ENCODE measurements around the gene ATXN2L. TPM values are rescaled to one million over a fixed set of nuclear protein-coding genes. Genes with fewer than 3 reads are reported as not detected.
A peak's percentile ranks its signal among the peaks of the same experiment; 100 is the strongest.
"Not testable (repeated sequence)": the region's sequence is repeated elsewhere in the genome, so short reads cannot be mapped to it uniquely, and the experiment has no call there.

ATXN2L gene
- 100 to 1,000 TPM in 2 of 7 donors, 10 to 100 TPM in 5; 36.2 to 143 (median 84.8) TPM for total RNA-seq
- 10 to 100 TPM; 45.5 to 84.6 TPM for polyA plus RNA-seq
- long read RNA-seq, donor 1, partial matches to known transcripts = 6 of 12 reads
- long read RNA-seq, donor 1, other reads (novel, unspliced or antisense) = 4 of 12 reads
- long read RNA-seq, donor 2, full-length matches to known transcripts = 3 of 40 reads
- long read RNA-seq, donor 2, partial matches to known transcripts = 37 of 40 reads
- long read RNA-seq, donor 2, other reads (novel, unspliced or antisense) = 0 of 40 reads
- long read RNA-seq, donor 3, full-length matches to known transcripts = 9 of 53 reads
- long read RNA-seq, donor 3, partial matches to known transcripts = 26 of 53 reads
- long read RNA-seq, donor 3, other reads (novel, unspliced or antisense) = 18 of 53 reads

- peak in 1 of 3 donors; percentile 46 for TF ChIP-seq CTCF (IDR thresholded peaks at IDR 0.05)
- TF ChIP-seq POLR2A (IDR thresholded peaks at IDR 0.05) = peak; percentile 95
- TF ChIP-seq EP300 (IDR thresholded peaks at IDR 0.05) = no peak
- H3K27ac ChIP-seq = peak within 1 kb of the TSS; percentile 98 to 99
- DNase-seq = peak; percentile 93 to 96 (median 95)
- no peaks in the 10 kb centered on the region for H3K9me3 ChIP-seq
- 0 to 1% (median 0%) methylated on average over 32 to 84 of the region's 91 CpGs for WGBS, 3 donors
- no peaks in the 10 kb centered on the region for H3K4me1 ChIP-seq (ENCODE audit: insufficient read depth)
- H3K36me3 ChIP-seq = no peaks in the 10 kb centered on the region
- H3K27me3 ChIP-seq = no peaks in the 10 kb centered on the region
- intact Hi-C loops (cut with DNase I) = loop anchor here in 2 of 4 donors (5.0 to 10.0 kb wide), 2 partner anchors 112 to 125 kb away; partner anchors contain the start of gene CD19 (in 1 of the 2)
- peak within 1 kb of the TSS; percentile 100 for H3K4me3 ChIP-seq
Measured at GRCh38 chr16:28822520-28823290, at the start of gene ATXN2L. Gene ATXN2L, plus strand, starts transcription at chr16:28822999. Its CDS starts 261 bp downstream, at chr16:28823260.

GRCh38 chr16:28781697-28782096 is 41.1 kb upstream of the ATXN2L start:
- H3K27ac ChIP-seq; H3K9me3 ChIP-seq; H3K4me3 ChIP-seq; H3K36me3 ChIP-seq; H3K27me3 ChIP-seq; DNase-seq; H3K4me1 ChIP-seq (ENCODE audit: insufficient read depth); intact Hi-C loops (cut with DNase I): not testable (repeated sequence)
- no CpG with 5 or more reads among the region's 6 CpGs for WGBS, 3 donors

- H3K9me3 ChIP-seq; DNase-seq; H3K4me3 ChIP-seq; H3K36me3 ChIP-seq; H3K27me3 ChIP-seq; H3K27ac ChIP-seq; H3K4me1 ChIP-seq (ENCODE audit: insufficient read depth); intact Hi-C loops (cut with DNase I): not testable (repeated sequence)
- WGBS, 3 donors = no CpG with 5 or more reads among the region's 4 CpGs
Measured at GRCh38 chr16:28782357-28782756, 40.4 kb upstream of the ATXN2L start.

GRCh38 chr16:28802235-28803019 is 20.4 kb upstream of the ATXN2L start:
- H3K27me3 ChIP-seq; H3K4me3 ChIP-seq; H3K4me1 ChIP-seq (ENCODE audit: insufficient read depth); H3K9me3 ChIP-seq; H3K27ac ChIP-seq; H3K36me3 ChIP-seq; intact Hi-C loops (cut with DNase I): not testable (repeated sequence)
- peak in 4 of 5 donors; percentile 30 to 71 (median 60) for DNase-seq
- 35 to 64% (median 55%) methylated on average over 5 to 7 of the region's 13 CpGs for WGBS, 3 donors

GRCh38 chr16:28807445-28808120 is 15.2 kb upstream of the ATXN2L start:
- H3K4me3 ChIP-seq; DNase-seq; H3K9me3 ChIP-seq; intact Hi-C loops (cut with DNase I); H3K36me3 ChIP-seq; H3K4me1 ChIP-seq (ENCODE audit: insufficient read depth); H3K27ac ChIP-seq; H3K27me3 ChIP-seq: not testable (repeated sequence)
- no CpG with 5 or more reads among the region's 11 CpGs for WGBS, 3 donors

- WGBS, 3 donors = 85 to 89% (median 86%) methylated on average over 5 of the region's 5 CpGs
- H3K4me1 ChIP-seq (ENCODE audit: insufficient read depth) = no peaks in the 10 kb centered on the region
- TF ChIP-seq POLR2A (IDR thresholded peaks at IDR 0.05) = no peak
- TF ChIP-seq EP300 (IDR thresholded peaks at IDR 0.05) = no peak
- TF ChIP-seq CTCF (IDR thresholded peaks at IDR 0.05) = no peak
- no peaks in the 10 kb centered on the region for H3K27me3 ChIP-seq
- H3K36me3 ChIP-seq = no peaks in the 10 kb centered on the region
- H3K27ac ChIP-seq = no peak overlapping the region
- intact Hi-C loops (cut with DNase I) = loop anchor here in 2 of 4 donors (5.0 to 10.0 kb wide), 2 partner anchors 115 to 127 kb away; partner anchors contain the start of gene CD19 (in 1 of the 2)
- peak in 2 of 5 donors; percentile 33 to 45 for DNase-seq
- no peaks in the 10 kb centered on the region for H3K9me3 ChIP-seq
- H3K4me3 ChIP-seq = no peak overlapping the region
Measured at GRCh38 chr16:28820016-28820415, 2.8 kb upstream of the ATXN2L start.

GRCh38 chr16:28820546-28820945 is 2.3 kb upstream of the ATXN2L start:
- H3K27ac ChIP-seq; H3K27me3 ChIP-seq; H3K9me3 ChIP-seq; H3K4me3 ChIP-seq; H3K36me3 ChIP-seq; H3K4me1 ChIP-seq (ENCODE audit: insufficient read depth): not testable (repeated sequence)
- intact Hi-C loops (cut with DNase I) = loop anchor here in 2 of 4 donors (5.0 to 10.0 kb wide), 2 partner anchors 114 to 127 kb away; partner anchors contain the start of gene CD19 (in 1 of the 2)
- peak in 2 of 5 donors; percentile 16 to 24 for DNase-seq
- WGBS, 3 donors = 93 to 97% (median 93%) methylated on average over 13 of the region's 13 CpGs

Measured in ovary (tissue), 10 donors.